Skin epidermis (tissue), 12 donors: ENCODE data around the gene RASSF5.

ENCODE experiments used
- H3K27ac ChIP-seq, 21 experiments: fragments of 200-600 bp; sonication (generic) in 11 of 21; one replicate each; pipeline ENCODE4 v1.5.0; 2020; ENCODE audit warnings: mild to moderate bottlenecking in 3 of 21, inconsistent platforms in 2 of 21, moderate library complexity in 2 of 21
- H3K4me3 ChIP-seq, 7 experiments: fragments of 200-600 bp; sonication (generic) in 2 of 7; one replicate each; pipeline ENCODE4 v1.5.0; 2020; ENCODE audit warnings: inconsistent platforms in 2 of 7, mild to moderate bottlenecking in 2 of 7, moderate library complexity in 1 of 7

RASSF5 gene

GRCh38 chr1:206637605-206638004 lies 130.3 kb downstream of the RASSF5 start:
- Histone ChIP-seq H3K27ac (no peak overlapping the region), H3K4me3 (no peak overlapping the region)
